Liver (tissue), 9 donors: ENCODE data around the gene CHKA. TPM values are rescaled to one million over a fixed set of nuclear protein-coding genes. Genes with fewer than 3 reads are reported as not detected.

Experiments
- DNase-seq: peaks from one replicate; pipeline ENCODE4 v3.0.0-alpha.2; 2017; ENCODE audit warnings: low spot score
- H3K27ac ChIP-seq, 2 donors: one replicate each; pipeline ENCODE4 v1.7.0; 2013; ENCODE audit warnings: inconsistent platforms in 2 of 2, low read length in 2 of 2, control low read depth in 1 of 2, low read depth in 1 of 2, mild to moderate bottlenecking in 1 of 2
- H3K27me3 ChIP-seq, 4 donors: one replicate each; pipeline versions ENCODE4 v1.6.1 to v1.7.0; 2013; ENCODE audit warnings: low read length in 3 of 4, inconsistent platforms in 1 of 4, mild to moderate bottlenecking in 1 of 4, moderate library complexity in 1 of 4; ENCODE audit not compliant: control insufficient read depth in 4 of 4, insufficient read depth in 4 of 4
- H3K36me3 ChIP-seq, 4 donors: one replicate each; pipeline versions ENCODE4 v1.6.1 to v1.7.0; 2013; ENCODE audit warnings: low read length in 3 of 4, mild to moderate bottlenecking in 3 of 4, low read depth in 1 of 4, moderate library complexity in 1 of 4; ENCODE audit not compliant: control insufficient read depth in 4 of 4, insufficient read depth in 3 of 4
- H3K4me1 ChIP-seq, 4 donors: one replicate each; pipeline versions ENCODE4 v1.6.1 to v1.7.0; 2013; ENCODE audit warnings: low read length in 3 of 4, mild to moderate bottlenecking in 3 of 4, moderate library complexity in 1 of 4; ENCODE audit not compliant: control insufficient read depth in 4 of 4, insufficient read depth in 4 of 4
- H3K4me3 ChIP-seq, 3 donors: one replicate each; pipeline versions ENCODE4 v1.6.1 to v1.7.0; 2013; ENCODE audit warnings: low read length in 3 of 3, control low read depth in 1 of 3, low read depth in 1 of 3, mild to moderate bottlenecking in 1 of 3
- H3K9ac ChIP-seq, 2 donors: one replicate each; pipeline ENCODE4 v1.7.0; 2013; ENCODE audit warnings: low read length in 2 of 2, mild to moderate bottlenecking in 2 of 2, moderate library complexity in 2 of 2, control low read depth in 1 of 2, low read depth in 1 of 2
- H3K9me3 ChIP-seq, 4 donors: one replicate each; pipeline versions ENCODE4 v1.6.1 to v1.7.0; 2013; ENCODE audit warnings: low read length in 3 of 4; ENCODE audit not compliant: control insufficient read depth in 4 of 4
- EGR1 ChIP-seq, 2 donors: IDR thresholded peaks; 2 replicates each; pipeline ENCODE4 v1.6.1; 2016 to 2018; ENCODE audit warnings: antibody characterized with exemption in 2 of 2, low read depth in 2 of 2
- FOXA1 ChIP-seq: IDR thresholded peaks from 2 replicates; pipeline ENCODE4 v1.6.1; 2016; ENCODE audit warnings: antibody characterized with exemption
- FOXA2 ChIP-seq: IDR thresholded peaks from 2 replicates; pipeline ENCODE4 v1.6.1; 2016; ENCODE audit warnings: antibody characterized with exemption
- GABPA ChIP-seq, 2 donors: IDR thresholded peaks in 1 of 2; conservative IDR thresholded peaks in 1 of 2; 2 replicates each; pipeline ENCODE4 v1.6.1; 2016; ENCODE audit warnings: antibody characterized with exemption in 2 of 2, mild to moderate bottlenecking in 1 of 2, moderate library complexity in 1 of 2
- HNF4A ChIP-seq, 2 donors: conservative IDR thresholded peaks; 2 replicates each; pipeline ENCODE4 v1.6.1; 2016; ENCODE audit warnings: antibody characterized with exemption in 2 of 2, mild to moderate bottlenecking in 2 of 2
- HNF4G ChIP-seq: IDR thresholded peaks from 2 replicates; pipeline ENCODE4 v1.6.1; 2016; ENCODE audit warnings: antibody characterized with exemption
- JUND ChIP-seq, 2 donors: IDR thresholded peaks; 2 replicates each; pipeline ENCODE4 v1.6.1; 2016; ENCODE audit warnings: antibody characterized with exemption in 2 of 2
- NR2F2 ChIP-seq: IDR thresholded peaks from 2 replicates; pipeline ENCODE4 v1.6.1; 2016; ENCODE audit warnings: antibody characterized with exemption
- RAD21 ChIP-seq, 2 donors: IDR thresholded peaks; 2 replicates each; pipeline ENCODE4 v1.6.1; 2016; ENCODE audit warnings: antibody characterized with exemption in 2 of 2, mild to moderate bottlenecking in 2 of 2
- SP1 ChIP-seq: IDR thresholded peaks from 2 replicates; pipeline ENCODE4 v1.6.1; 2018; ENCODE audit warnings: antibody characterized with exemption, mild to moderate bottlenecking
- TAF1 ChIP-seq: conservative IDR thresholded peaks from 2 replicates; pipeline ENCODE4 v1.6.1; 2016; ENCODE audit warnings: antibody characterized with exemption, mild to moderate bottlenecking
- WGBS: extraction: QIAGEN DNeasy Blood & Tissue Kit; methylation state at CpG from one replicate; pipeline ENCODE4 v1.1.7; 2013; 5-methylcytosine and 5-hydroxymethylcytosine counted together
- polyA plus RNA-seq, 2 donors: library from polyadenylated mRNA; stranded (reverse) in 1 of 2; unstranded in 1 of 2; fragments of 200-250 nt in 1 of 2; fragments of >200 nt in 1 of 2; fragmentation: Nextera tagmentation in 1 of 2; extraction: Ambion mirVana in 1 of 2; gene quantifications; one replicate each; pipeline versions ENCODE4 v1.2.1 to v1.2.3, GENCODE V29; 2013 to 2015
- total RNA-seq, 2 donors: library from RNA; depleted of rRNA; stranded (reverse); fragments of >200 nt; gene quantifications; one replicate each; pipeline ENCODE4 v1.2.3, GENCODE V29; 2014
- TF ChIP-seq, protein P1 (sequence below): fragments of 150-350 bp; IDR thresholded peaks from 2 replicates; pipeline ENCODE4 v1.5.1; 2017; ENCODE audit warnings: improper control_type of control experiment, low read depth, low read length; ENCODE audit not compliant: missing input control
- TF ChIP-seq, protein P2 (sequence below): IDR thresholded peaks from 2 replicates; pipeline ENCODE4 v1.6.1; 2016; ENCODE audit warnings: antibody characterized with exemption
- TF ChIP-seq, protein P3 (sequence below): IDR thresholded peaks from 2 replicates; pipeline ENCODE4 v1.6.1; 2016; ENCODE audit warnings: antibody characterized with exemption
- TF ChIP-seq, protein P4 (sequence below): IDR thresholded peaks from 2 replicates; pipeline ENCODE4 v1.6.1; 2016; ENCODE audit warnings: antibody characterized with exemption
- TF ChIP-seq, protein P5 (sequence below): IDR thresholded peaks from 2 replicates; pipeline ENCODE4 v1.6.1; 2016; ENCODE audit warnings: antibody characterized with exemption, mild to moderate bottlenecking
- donor health status: healthy.
- donor health status: healthy.
- donor health status: healthy.
- donor health status: healthy.
- donor health status: healthy.

The CHKA gene
- total and polyA plus RNA-seq, 4 donors, result 11.4 to 41.9 (median 17.3) TPM

DNA sequence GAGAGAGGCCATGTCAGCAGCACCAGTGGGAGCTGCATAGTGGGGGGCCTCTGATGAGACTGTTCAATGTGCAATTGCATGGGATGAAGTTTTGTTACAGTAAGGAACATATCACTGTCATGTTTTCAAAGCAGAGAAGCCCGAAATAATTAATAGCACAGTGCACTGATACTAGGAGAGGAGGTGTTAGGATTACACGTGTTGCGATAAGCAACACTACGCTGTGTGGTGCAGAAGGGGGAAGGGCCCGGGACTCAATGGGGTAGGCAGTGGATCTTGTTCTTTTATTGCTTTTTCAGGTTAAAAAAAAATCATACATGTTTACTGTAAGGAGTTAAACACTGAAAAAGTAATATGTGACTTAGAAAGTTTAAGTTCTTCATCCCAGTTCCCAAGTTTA is 53.2 kb downstream of the CHKA start:
- no peak overlapping the region for H3K27ac ChIP-seq
- whole genome bisulfite sequencing, result 95% methylated on average over 5 of the region's 5 CpGs
- peaks cover 8 to 75% (median 42%) of the 10 kb centered on the region in 4 donors for H3K36me3 ChIP-seq
- TF ChIP-seq SP1 (no peak), JUND (IDR thresholded peaks at IDR 0.05) (no peak), FOXA1 (no peak), TAF1 (no peak), EGR1 (IDR thresholded peaks at IDR 0.05; ENCODE audit: low read depth in 2 of 2) (no peak)
- TF ChIP-seq, protein P1, sequence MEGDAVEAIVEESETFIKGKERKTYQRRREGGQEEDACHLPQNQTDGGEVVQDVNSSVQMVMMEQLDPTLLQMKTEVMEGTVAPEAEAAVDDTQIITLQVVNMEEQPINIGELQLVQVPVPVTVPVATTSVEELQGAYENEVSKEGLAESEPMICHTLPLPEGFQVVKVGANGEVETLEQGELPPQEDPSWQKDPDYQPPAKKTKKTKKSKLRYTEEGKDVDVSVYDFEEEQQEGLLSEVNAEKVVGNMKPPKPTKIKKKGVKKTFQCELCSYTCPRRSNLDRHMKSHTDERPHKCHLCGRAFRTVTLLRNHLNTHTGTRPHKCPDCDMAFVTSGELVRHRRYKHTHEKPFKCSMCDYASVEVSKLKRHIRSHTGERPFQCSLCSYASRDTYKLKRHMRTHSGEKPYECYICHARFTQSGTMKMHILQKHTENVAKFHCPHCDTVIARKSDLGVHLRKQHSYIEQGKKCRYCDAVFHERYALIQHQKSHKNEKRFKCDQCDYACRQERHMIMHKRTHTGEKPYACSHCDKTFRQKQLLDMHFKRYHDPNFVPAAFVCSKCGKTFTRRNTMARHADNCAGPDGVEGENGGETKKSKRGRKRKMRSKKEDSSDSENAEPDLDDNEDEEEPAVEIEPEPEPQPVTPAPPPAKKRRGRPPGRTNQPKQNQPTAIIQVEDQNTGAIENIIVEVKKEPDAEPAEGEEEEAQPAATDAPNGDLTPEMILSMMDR, result no peak
- TF ChIP-seq, protein P2, sequence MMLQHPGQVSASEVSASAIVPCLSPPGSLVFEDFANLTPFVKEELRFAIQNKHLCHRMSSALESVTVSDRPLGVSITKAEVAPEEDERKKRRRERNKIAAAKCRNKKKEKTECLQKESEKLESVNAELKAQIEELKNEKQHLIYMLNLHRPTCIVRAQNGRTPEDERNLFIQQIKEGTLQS, result no peak
- H3K9me3 ChIP-seq, result no peaks in the 10 kb centered on the region
- no peak overlapping the region for H3K9ac ChIP-seq
- H3K27me3 ChIP-seq, result no peaks in the 10 kb centered on the region
- no peak overlapping the region for H3K4me3 ChIP-seq
- no peak for DNase-seq
- H3K4me1 ChIP-seq, result no peaks in the 10 kb centered on the region

DNA sequence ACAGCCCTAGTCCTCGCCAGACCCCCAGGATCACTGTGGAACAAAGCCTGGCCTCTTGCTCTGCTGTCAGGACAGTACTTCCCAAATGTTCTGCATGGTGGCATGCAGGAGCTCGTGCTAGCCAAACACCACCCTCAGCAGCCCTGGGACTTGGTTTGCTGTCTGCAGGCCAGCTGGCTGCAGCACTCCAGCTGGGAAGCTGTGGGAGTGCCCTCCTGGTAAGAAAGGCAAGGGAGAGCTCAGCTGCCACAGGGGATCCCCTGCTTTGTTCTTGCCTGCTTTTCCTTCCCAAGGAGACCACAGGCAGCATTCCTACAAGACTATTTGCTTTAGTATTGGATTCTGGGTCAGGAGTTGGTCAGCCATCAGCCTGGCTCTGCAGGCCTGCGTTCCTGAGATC is 54.4 kb downstream of the CHKA start:
- DNase-seq, result no peak
- WGBS, result 88% methylated on average over 3 of the region's 3 CpGs
- Histone ChIP-seq H3K27me3 (no peaks in the 10 kb centered on the region), H3K36me3 (peaks cover 12 to 88% (median 49%) of the 10 kb centered on the region in 4 donors), H3K4me1 (no peaks in the 10 kb centered on the region), H3K9me3 (no peaks in the 10 kb centered on the region), H3K27ac (no peak overlapping the region), H3K4me3 (no peak overlapping the region), H3K9ac (no peak overlapping the region)
- TF ChIP-seq, protein P2, result no peak
- no peak for TF ChIP-seq EGR1 (IDR thresholded peaks at IDR 0.05; ENCODE audit: low read depth in 2 of 2)
- TF ChIP-seq HNF4G, result no peak
- TF ChIP-seq, protein P3, sequence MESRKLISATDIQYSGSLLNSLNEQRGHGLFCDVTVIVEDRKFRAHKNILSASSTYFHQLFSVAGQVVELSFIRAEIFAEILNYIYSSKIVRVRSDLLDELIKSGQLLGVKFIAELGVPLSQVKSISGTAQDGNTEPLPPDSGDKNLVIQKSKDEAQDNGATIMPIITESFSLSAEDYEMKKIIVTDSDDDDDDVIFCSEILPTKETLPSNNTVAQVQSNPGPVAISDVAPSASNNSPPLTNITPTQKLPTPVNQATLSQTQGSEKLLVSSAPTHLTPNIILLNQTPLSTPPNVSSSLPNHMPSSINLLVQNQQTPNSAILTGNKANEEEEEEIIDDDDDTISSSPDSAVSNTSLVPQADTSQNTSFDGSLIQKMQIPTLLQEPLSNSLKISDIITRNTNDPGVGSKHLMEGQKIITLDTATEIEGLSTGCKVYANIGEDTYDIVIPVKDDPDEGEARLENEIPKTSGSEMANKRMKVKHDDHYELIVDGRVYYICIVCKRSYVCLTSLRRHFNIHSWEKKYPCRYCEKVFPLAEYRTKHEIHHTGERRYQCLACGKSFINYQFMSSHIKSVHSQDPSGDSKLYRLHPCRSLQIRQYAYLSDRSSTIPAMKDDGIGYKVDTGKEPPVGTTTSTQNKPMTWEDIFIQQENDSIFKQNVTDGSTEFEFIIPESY, result no peak
- no peak for TF ChIP-seq TAF1

DNA sequence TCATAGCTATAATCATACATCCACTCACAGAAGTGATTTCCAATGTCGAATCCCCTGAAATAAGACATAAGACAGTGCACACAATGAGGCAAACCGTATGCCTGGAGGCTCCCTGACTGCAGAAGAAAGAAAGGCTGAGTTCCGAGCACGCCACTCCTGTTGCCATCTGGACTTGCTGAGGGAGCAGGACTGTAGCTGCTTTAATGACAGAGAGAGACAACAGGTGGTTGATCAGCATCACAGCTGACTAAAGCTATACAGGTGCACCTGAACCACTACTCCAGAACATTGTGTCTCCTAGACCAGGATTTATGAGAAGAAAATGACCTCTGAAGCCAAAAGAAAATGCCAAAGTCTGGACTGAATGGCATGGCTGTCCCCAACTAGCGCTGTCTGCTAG is 55.3 kb downstream of the CHKA start:
- H3K9me3 ChIP-seq, result no peaks in the 10 kb centered on the region
- peaks cover 12 to 84% (median 53%) of the 10 kb centered on the region in 4 donors for H3K36me3 ChIP-seq
- TF ChIP-seq, protein P2, result no peak
- TF ChIP-seq FOXA2 (no peak), HNF4A (conservative IDR thresholded peaks at IDR 0.05) (no peak), SP1 (no peak), NR2F2 (no peak), HNF4G (no peak), RAD21 (IDR thresholded peaks at IDR 0.05) (no peak), JUND (IDR thresholded peaks at IDR 0.05) (no peak), GABPA (IDR thresholded peaks at IDR 0.05 in 1 of 2, conservative IDR thresholded peaks at IDR 0.05 in 1 of 2) (no peak), FOXA1 (no peak)
- TF ChIP-seq, protein P4, sequence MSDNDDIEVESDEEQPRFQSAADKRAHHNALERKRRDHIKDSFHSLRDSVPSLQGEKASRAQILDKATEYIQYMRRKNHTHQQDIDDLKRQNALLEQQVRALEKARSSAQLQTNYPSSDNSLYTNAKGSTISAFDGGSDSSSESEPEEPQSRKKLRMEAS, result no peak
- TF ChIP-seq, protein P5, sequence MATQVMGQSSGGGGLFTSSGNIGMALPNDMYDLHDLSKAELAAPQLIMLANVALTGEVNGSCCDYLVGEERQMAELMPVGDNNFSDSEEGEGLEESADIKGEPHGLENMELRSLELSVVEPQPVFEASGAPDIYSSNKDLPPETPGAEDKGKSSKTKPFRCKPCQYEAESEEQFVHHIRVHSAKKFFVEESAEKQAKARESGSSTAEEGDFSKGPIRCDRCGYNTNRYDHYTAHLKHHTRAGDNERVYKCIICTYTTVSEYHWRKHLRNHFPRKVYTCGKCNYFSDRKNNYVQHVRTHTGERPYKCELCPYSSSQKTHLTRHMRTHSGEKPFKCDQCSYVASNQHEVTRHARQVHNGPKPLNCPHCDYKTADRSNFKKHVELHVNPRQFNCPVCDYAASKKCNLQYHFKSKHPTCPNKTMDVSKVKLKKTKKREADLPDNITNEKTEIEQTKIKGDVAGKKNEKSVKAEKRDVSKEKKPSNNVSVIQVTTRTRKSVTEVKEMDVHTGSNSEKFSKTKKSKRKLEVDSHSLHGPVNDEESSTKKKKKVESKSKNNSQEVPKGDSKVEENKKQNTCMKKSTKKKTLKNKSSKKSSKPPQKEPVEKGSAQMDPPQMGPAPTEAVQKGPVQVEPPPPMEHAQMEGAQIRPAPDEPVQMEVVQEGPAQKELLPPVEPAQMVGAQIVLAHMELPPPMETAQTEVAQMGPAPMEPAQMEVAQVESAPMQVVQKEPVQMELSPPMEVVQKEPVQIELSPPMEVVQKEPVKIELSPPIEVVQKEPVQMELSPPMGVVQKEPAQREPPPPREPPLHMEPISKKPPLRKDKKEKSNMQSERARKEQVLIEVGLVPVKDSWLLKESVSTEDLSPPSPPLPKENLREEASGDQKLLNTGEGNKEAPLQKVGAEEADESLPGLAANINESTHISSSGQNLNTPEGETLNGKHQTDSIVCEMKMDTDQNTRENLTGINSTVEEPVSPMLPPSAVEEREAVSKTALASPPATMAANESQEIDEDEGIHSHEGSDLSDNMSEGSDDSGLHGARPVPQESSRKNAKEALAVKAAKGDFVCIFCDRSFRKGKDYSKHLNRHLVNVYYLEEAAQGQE, result no peak
- TF ChIP-seq, protein P1, result no peak
- H3K4me3 ChIP-seq, result no peak overlapping the region
- no peak overlapping the region for H3K27ac ChIP-seq
- WGBS, result 94% methylated on average over 5 of the region's 5 CpGs
- H3K27me3 ChIP-seq, result no peaks in the 10 kb centered on the region
- H3K9ac ChIP-seq, result no peak overlapping the region
- no peaks in the 10 kb centered on the region for H3K4me1 ChIP-seq
- no peak for DNase-seq
